ENCODE measurements around the gene CTIF.
"Not testable (repeated sequence)": the region's sequence is repeated elsewhere in the genome, so short reads cannot be mapped to it uniquely, and the experiment has no call there.

CTIF gene

GRCh38 chr18:48811401-48811800 is 272.6 kb downstream of the CTIF start:
- no peaks in the 10 kb centered on the region for H3K79me2 ChIP-seq (ENCODE audit: low read length)
- peak overlapping the region; percentile 6; the same call in 1 of the 2 replicates for H3K4me2 ChIP-seq (ENCODE audit: low read length)
- H3K36me3 ChIP-seq (replicated peaks; ENCODE audit: low read depth, low read length): peaks cover 4% of the 10 kb centered on the region
- H3K4me1 ChIP-seq (ENCODE audit: low read length): peaks cover 30% of the 10 kb centered on the region
- H3K9me3 ChIP-seq (ENCODE audit: insufficient read depth, low read length): no peaks in the 10 kb centered on the region
- H2AFZ ChIP-seq (ENCODE audit: low read depth, low read length): no peak overlapping the region
- H3K27ac ChIP-seq (ENCODE audit: low read length): no peak overlapping the region
- H4K20me1 ChIP-seq (ENCODE audit: insufficient read depth, low read length): no peaks in the 10 kb centered on the region
- no peak overlapping the region for H3K4me3 ChIP-seq (ENCODE audit: low read length)
- no peak overlapping the region for H3K9ac ChIP-seq (ENCODE audit: low read length)
- no peak for TF ChIP-seq EZH2phosphoT487 (IDR thresholded peaks at IDR 0.05; ENCODE audit: low read depth)
- TF ChIP-seq, protein P1, sequence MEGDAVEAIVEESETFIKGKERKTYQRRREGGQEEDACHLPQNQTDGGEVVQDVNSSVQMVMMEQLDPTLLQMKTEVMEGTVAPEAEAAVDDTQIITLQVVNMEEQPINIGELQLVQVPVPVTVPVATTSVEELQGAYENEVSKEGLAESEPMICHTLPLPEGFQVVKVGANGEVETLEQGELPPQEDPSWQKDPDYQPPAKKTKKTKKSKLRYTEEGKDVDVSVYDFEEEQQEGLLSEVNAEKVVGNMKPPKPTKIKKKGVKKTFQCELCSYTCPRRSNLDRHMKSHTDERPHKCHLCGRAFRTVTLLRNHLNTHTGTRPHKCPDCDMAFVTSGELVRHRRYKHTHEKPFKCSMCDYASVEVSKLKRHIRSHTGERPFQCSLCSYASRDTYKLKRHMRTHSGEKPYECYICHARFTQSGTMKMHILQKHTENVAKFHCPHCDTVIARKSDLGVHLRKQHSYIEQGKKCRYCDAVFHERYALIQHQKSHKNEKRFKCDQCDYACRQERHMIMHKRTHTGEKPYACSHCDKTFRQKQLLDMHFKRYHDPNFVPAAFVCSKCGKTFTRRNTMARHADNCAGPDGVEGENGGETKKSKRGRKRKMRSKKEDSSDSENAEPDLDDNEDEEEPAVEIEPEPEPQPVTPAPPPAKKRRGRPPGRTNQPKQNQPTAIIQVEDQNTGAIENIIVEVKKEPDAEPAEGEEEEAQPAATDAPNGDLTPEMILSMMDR (IDR thresholded peaks at IDR 0.05; ENCODE audit: low read depth, low read length): no peak
- peaks cover 5% of the 10 kb centered on the region; the same call in 1 of the 2 replicates for H3K27me3 ChIP-seq (ENCODE audit: low read depth, low read length)

DNA sequence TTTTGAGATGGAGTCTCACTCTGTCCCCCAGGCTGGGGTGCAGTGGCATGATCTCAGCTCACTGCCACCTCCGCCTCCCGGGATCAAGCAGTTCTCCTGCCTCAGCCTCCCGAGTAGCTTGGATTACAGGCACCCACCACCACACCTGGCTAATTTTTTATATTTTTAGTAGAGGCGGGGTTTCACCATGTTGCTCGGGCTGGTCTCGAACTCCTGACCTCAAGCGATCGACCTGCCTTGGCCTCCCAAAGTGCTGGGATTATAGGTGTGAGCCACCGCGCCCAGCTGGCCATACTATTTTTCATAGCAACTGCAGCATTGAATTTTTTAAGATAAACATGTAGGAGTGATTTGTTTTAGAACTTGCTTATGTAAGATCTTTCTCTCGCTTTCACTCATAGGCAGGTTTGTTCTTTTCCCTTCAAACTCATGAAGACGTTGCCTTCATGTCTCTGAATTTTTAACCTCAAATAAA is 273.2 kb downstream of the CTIF start:
- not testable (repeated sequence) for H3K79me2 ChIP-seq (ENCODE audit: low read length); H3K9me3 ChIP-seq (ENCODE audit: insufficient read depth, low read length); H2AFZ ChIP-seq (ENCODE audit: low read depth, low read length); H3K27me3 ChIP-seq (ENCODE audit: low read depth, low read length); H3K36me3 ChIP-seq (replicated peaks; ENCODE audit: low read depth, low read length); H4K20me1 ChIP-seq (ENCODE audit: insufficient read depth, low read length); H3K9ac ChIP-seq (ENCODE audit: low read length)
- H3K4me3 ChIP-seq (ENCODE audit: low read length): peak overlapping the region; percentile 40
- H3K4me1 ChIP-seq (ENCODE audit: low read length): peaks cover 30% of the 10 kb centered on the region
- peak overlapping the region; percentile 46 for H3K4me2 ChIP-seq (ENCODE audit: low read length)
- peak overlapping the region; percentile 53 for H3K27ac ChIP-seq (ENCODE audit: low read length)

GRCh38 chr18:48813321-48813720 is 274.5 kb downstream of the CTIF start:
- peaks cover 4% of the 10 kb centered on the region for H3K36me3 ChIP-seq (replicated peaks; ENCODE audit: low read depth, low read length)
- TF ChIP-seq, protein P1 (IDR thresholded peaks at IDR 0.05; ENCODE audit: low read depth, low read length): no peak
- TF ChIP-seq EZH2phosphoT487 (IDR thresholded peaks at IDR 0.05; ENCODE audit: low read depth): no peak
- no peak overlapping the region for H2AFZ ChIP-seq (ENCODE audit: low read depth, low read length)
- H3K9me3 ChIP-seq (ENCODE audit: insufficient read depth, low read length): no peaks in the 10 kb centered on the region
- no peak overlapping the region for H3K4me2 ChIP-seq (ENCODE audit: low read length)
- no peaks in the 10 kb centered on the region for H3K79me2 ChIP-seq (ENCODE audit: low read length)
- no peak overlapping the region for H3K4me3 ChIP-seq (ENCODE audit: low read length)
- H3K27ac ChIP-seq (ENCODE audit: low read length): no peak overlapping the region
- H4K20me1 ChIP-seq (ENCODE audit: insufficient read depth, low read length): no peaks in the 10 kb centered on the region
- peaks cover 30% of the 10 kb centered on the region for H3K4me1 ChIP-seq (ENCODE audit: low read length)
- no peak overlapping the region for H3K9ac ChIP-seq (ENCODE audit: low read length)
- peaks cover 5% of the 10 kb centered on the region; the same call in 1 of the 2 replicates for H3K27me3 ChIP-seq (ENCODE audit: low read depth, low read length)

GRCh38 chr18:48813833-48814489 is 275.1 kb downstream of the CTIF start:
- no peak for TF ChIP-seq EZH2phosphoT487 (IDR thresholded peaks at IDR 0.05; ENCODE audit: low read depth)
- TF ChIP-seq, protein P1 (IDR thresholded peaks at IDR 0.05; ENCODE audit: low read depth, low read length): no peak
- Histone ChIP-seq H3K27me3 (ENCODE audit: low read depth, low read length) (peaks cover 5% of the 10 kb centered on the region; the same call in 1 of the 2 replicates), H3K4me1 (ENCODE audit: low read length) (peaks cover 30% of the 10 kb centered on the region), H3K9me3 (ENCODE audit: insufficient read depth, low read length) (no peaks in the 10 kb centered on the region), H3K79me2 (ENCODE audit: low read length) (no peaks in the 10 kb centered on the region), H3K4me3 (ENCODE audit: low read length) (no peak overlapping the region), H4K20me1 (ENCODE audit: insufficient read depth, low read length) (peaks cover under 1% of the 10 kb centered on the region; the same call in 1 of the 2 replicates), H3K27ac (ENCODE audit: low read length) (no peak overlapping the region), H3K9ac (ENCODE audit: low read length) (no peak overlapping the region), H2AFZ (ENCODE audit: low read depth, low read length) (no peak overlapping the region), H3K36me3 (replicated peaks; ENCODE audit: low read depth, low read length) (peaks cover 5% of the 10 kb centered on the region), H3K4me2 (ENCODE audit: low read length) (no peak overlapping the region)
